T47D (cell line): Measurements from ENCODE around the gene CCDC88C.
"Not testable (repeated sequence)": the region's sequence is repeated elsewhere in the genome, so short reads cannot be mapped to it uniquely, and the experiment has no call there.

ENCODE experiments used
- DNase-seq, 2 experiments: peaks; one replicate each; pipeline versions ENCODE4 v3.0.0 to v3.0.0-alpha.2; 2011 to 2012; ENCODE audit warnings: low read depth in 1 of 2, low spot score in 1 of 2
- JUND ChIP-seq: IDR thresholded peaks from 2 replicates; pipeline ENCODE4 v1.6.1; 2012; ENCODE audit warnings: low read depth
- in situ Hi-C: cut with HindIII; loops from 2 replicates; pipeline ENCODE4 v1.10.0; 2016; ENCODE audit warnings: low sequenced_read_pairs, low pct_unique_long_range_greater_than_20kb

The CCDC88C gene

DNA sequence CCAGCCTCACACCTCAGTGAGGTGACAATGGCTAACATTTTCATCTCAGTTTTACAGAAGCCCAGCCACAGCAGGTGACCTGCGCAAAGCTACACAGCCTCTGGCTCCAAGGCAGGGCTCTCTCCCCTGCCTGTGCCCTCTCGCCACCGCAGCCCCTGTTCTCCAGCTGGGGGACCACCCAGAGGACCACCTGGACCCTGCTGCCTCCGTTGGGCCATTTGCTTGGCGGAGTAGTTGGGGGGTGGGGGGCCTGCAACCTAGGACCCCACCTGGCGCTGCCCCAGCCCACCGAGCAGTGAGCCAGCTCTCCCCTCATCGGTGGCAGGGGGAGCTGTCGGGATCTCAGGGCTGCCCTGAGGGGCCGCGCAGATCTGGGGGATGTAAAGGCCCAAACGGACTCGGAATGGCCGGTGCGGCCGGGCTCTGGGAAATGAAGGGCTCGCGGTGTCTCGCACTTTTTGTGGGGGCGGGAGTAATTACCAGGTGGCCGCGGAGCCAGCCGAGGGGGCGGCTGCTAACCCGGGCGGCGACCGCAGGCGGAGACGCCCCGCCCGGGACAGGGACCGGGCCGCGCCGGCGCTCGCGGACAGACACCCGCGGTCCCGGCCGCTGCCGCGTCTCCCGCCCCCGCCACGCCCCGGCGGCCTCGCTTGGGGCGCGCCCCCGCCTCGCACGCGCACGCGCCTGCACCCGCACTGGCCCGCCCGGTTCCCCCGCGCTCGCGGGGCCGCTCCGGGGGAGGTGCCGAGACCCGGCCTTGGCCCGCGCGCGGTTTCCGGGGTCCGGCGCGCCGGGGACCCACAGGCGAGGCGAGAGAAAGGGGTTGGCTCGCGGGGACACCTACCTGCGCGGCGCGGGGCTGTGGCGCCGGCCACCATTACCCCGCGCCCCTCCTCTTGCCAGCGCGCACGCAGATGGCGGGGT, 164.5 kb downstream of the CCDC88C start:
- TF ChIP-seq JUND: no peak
- peak; percentile 69 to 73 for DNase-seq
- in situ Hi-C loops: no loop called here

DNA sequence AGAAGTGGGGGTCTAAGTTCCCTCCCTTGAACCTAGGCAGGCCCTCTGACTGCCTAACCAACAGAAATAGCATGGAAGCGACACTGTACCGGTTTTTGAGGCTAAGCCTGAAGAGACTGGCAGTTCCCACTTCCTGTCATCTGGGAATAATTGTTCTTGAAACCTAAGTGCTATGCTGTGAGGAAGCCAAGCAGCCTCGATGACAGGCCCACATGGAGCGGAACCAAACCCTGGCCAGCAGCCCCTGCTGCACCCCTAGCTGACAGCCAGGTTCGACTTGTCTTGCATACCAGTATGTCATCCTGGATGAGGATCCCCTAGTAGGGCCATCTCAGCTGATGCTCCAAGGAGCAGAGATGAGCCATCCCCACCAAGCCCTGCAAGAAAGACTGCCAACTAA, 166.7 kb downstream of the CCDC88C start:
- in situ Hi-C loops: no loop called here
- TF ChIP-seq JUND: no peak
- DNase-seq: no peak

- no peak for TF ChIP-seq JUND
- no peak for DNase-seq
- in situ Hi-C loops: no loop called here
These were observed 167.6 kb downstream of the CCDC88C start for GRCh38 chr14:91249841-91250616.

DNA sequence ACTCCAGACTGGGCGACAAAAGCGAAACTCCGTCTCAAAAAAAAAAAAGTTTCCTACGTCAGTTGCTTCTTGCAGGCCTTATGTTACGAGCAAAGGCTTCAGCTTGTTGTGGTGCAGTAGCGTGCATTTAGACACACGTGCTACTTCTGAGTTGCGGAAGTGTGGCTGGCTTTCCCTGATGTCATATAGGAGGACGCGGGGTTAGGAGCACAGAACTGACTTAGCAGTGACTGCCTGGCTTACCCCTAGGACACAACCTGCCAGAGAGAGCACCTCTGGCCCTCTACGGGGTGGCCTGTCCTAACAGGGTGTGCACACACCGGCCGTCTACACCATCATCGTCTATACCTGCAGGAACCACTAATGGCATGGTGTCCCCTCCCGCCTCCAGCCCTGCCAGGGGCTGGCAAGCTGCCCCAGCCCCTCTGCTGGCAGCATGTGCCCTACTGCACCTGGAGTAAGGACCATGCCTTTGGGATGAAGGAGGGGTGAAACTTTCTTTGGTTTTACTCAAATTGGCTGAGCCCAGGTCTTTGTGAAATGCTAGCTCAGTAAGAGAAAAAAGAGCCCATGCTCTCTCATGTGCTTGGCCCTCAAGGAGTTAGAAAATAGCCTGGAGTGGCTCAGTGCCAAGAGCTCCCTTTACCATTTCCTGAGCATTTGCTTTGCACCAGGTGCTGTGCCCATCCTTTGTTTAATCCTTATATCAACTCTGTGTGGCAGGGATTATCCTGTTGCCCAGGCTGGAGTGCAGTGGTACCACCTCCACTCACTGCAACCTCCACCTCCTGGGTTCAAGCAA, 171.4 kb downstream of the CCDC88C start:
- in situ Hi-C loops: no loop called here
- TF ChIP-seq JUND: no peak
- no peak for DNase-seq

DNA sequence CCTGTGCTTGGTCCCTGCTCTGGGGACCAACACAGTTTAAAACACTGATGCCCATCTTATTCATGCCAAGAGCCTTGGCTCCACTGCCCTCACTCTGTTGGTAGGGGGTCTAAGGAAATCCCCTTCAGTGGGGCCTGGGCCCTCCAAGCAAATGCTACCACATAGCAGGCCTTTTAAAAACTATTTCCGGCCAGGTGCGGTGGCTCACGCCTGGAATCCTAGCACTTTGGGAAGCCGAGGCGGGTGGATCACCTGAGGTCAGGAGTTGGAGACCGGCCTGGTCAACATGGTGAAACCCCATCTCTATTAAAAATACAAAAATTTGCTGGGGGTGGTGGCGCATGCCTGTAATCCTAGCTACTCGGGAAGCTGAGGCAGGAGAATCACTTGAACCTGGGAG, 172.0 kb downstream of the CCDC88C start:
- DNase-seq, in situ Hi-C loops: not testable (repeated sequence)

DNA sequence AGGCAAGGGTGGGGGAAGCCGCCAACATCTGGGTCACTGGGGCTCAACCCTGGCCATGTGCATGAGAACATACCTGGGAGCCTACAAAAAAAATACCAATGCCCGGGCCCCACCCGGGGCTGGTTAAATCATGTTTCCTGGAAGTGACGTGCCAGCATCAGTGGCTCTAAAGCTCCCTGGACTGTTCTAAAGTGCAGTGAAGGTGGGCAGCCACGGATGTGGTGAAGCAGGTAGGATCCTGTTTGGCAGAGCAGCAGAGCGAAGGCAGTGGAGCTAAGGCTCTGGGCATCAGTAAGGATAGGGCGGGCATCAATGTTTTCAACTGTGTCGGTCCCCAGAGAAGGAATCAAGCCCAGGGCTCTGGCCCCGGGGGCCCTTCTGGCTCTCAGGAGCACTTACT, 172.6 kb downstream of the CCDC88C start:
- in situ Hi-C loops: no loop called here
- DNase-seq: no peak
- TF ChIP-seq JUND: no peak

GRCh38 chr14:91244501-91244901, 173.1 kb downstream of the CCDC88C start, which contains the start of gene GPR68:
Gene GPR68 (minus strand): TSS chr14:91244704. CDS start chr14:91235050, 9,654 bp downstream.
- no peak for DNase-seq
- no peak for TF ChIP-seq JUND
- in situ Hi-C loops: no loop called here

DNA sequence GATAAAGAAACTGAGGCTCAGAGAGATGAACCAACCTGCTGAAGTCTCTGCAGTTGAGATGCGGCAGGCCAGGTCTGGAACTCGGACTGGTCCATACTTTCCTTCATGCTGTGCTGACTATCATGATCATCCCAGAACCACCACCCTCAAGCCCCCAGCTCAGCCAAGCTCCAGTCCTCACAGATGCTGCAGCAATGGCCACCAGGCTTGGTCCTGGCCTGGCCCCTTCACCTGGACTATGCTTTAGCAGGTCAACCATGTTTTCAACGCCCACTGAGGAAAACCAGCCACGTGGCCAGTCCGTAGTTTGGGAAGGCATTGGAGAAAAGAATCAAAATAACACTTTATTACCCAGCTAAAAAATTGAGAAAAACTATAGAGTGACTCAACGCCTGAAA, 174.5 kb downstream of the CCDC88C start:
- TF ChIP-seq JUND: no peak
- no peak for DNase-seq
- in situ Hi-C loops: no loop called here

- no peak for DNase-seq
- no peak for TF ChIP-seq JUND
- in situ Hi-C loops: no loop called here
These were observed 175.0 kb downstream of the CCDC88C start for GRCh38 chr14:91242635-91243034.

DNA sequence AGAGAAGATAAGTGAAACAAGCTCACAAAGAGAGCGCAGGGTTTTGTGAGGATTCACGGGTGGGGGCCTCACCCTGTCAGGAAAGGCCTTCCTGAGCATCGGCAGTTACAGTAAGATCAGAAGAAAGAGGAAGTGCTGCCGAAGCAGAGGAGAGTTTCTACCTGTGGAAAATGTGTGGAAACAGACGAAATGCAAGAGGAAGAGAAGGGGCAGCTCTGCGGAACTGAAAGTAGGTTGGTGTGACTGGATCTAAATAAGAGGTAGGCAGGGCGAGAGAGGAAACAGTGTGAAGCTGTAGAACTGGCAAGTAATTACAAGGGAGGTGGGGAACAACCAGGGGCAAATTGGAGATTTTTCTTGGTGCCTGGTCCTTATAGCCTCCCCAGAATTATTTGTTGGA, 175.8 kb downstream of the CCDC88C start:
- in situ Hi-C loops: no loop called here
- DNase-seq: no peak
- no peak for TF ChIP-seq JUND

DNA sequence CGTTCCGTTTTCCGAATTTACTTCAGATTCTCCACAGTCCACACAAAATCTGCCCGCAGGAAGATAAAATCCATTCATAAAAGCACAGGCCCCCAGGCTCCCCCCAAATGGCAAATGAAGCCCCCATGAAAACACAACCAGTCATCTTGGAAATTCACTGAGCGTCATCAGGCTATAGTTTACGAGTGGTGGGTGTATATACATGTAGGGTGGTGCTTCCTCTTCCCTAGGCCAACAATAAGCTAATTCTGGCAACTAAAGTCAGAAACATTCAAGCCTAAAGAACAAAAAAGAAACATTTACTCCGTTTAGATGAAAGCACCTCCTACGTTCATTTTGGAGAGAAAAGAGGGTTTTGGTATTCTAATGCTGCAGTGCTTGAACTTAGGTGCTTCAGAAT, 179.0 kb downstream of the CCDC88C start:
- in situ Hi-C loops: no loop called here
- DNase-seq: no peak
- TF ChIP-seq JUND: no peak

DNA sequence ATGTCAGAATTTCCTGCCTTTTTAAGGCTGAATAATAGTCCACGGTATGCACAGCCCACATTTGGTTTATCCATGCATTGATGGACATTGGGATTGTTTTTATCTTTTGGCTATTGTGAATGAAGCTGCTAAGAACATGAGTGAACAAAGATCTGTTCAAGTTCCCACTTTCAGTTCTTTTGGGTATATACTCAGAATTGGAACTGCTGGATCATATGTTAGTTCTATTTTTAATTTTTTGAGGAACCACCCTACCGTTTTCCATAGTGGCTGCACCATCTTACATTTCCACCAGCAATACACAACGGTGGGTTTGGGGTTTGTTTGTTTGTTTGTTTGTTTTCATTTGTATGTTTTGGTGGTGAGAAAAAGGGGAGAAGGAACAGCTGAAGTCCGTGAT, 179.5 kb downstream of the CCDC88C start:
- no peak for DNase-seq
- in situ Hi-C loops: no loop called here
- TF ChIP-seq JUND: no peak
